Astrocyte (in vitro differentiated cells and primary cell): ENCODE data around the gene F12. TPM values are rescaled to one million over a fixed set of nuclear protein-coding genes. Genes with fewer than 3 reads are reported as not detected.
A peak's percentile ranks its signal among the peaks of the same experiment; 100 is the strongest.

Experiments
- DNase-seq: peaks from one replicate; pipeline ENCODE4 v3.0.0-alpha.2; 2010; ENCODE audit warnings: low read depth
- FAIRE-seq: peaks from 2 replicates; lab custom pipeline; 2011; peaks lifted over from hg19 to GRCh38; lab: Jason Lieb, UNC
- H2AFZ ChIP-seq: 2 replicates; pipeline ENCODE4 v1.6.0; 2012; ENCODE audit warnings: low read depth, low read length, inconsistent platforms
- H3K27ac ChIP-seq: 2 replicates; pipeline ENCODE4 v1.5.1; 2011; ENCODE audit warnings: low read depth, low read length, inconsistent platforms
- H3K27me3 ChIP-seq: 2 replicates; pipeline ENCODE4 v1.6.0; 2011; ENCODE audit warnings: low read length, inconsistent platforms; ENCODE audit not compliant: insufficient read depth
- H3K36me3 ChIP-seq: 2 replicates; pipeline ENCODE4 v1.5.1; 2011; ENCODE audit warnings: low read length, inconsistent platforms; ENCODE audit not compliant: insufficient read depth
- H3K4me1 ChIP-seq: 2 replicates; pipeline ENCODE4 v1.5.1; 2011; ENCODE audit warnings: low read length, inconsistent platforms; ENCODE audit not compliant: insufficient read depth
- H3K4me2 ChIP-seq: 2 replicates; pipeline ENCODE4 v1.6.0; 2012; ENCODE audit warnings: low read length, inconsistent platforms
- H3K4me3 ChIP-seq: 2 replicates; pipeline ENCODE4 v1.5.1; 2011; ENCODE audit warnings: low read depth, mild to moderate bottlenecking, low read length, inconsistent platforms; ENCODE audit not compliant: insufficient read depth
- H3K79me2 ChIP-seq: 2 replicates; pipeline ENCODE4 v1.6.0; 2012; ENCODE audit warnings: mild to moderate bottlenecking, low read length, inconsistent platforms; ENCODE audit not compliant: insufficient read depth
- H3K9ac ChIP-seq: 2 replicates; pipeline ENCODE4 v1.6.0; 2012; ENCODE audit warnings: mild to moderate bottlenecking, low read length, inconsistent platforms
- H3K9me3 ChIP-seq: 2 replicates; pipeline ENCODE4 v1.5.1; 2012; ENCODE audit warnings: low read depth, mild to moderate bottlenecking, low read length, inconsistent platforms; ENCODE audit not compliant: insufficient read depth
- H4K20me1 ChIP-seq: 2 replicates; pipeline ENCODE4 v1.6.0; 2012; ENCODE audit warnings: low read length, inconsistent platforms; ENCODE audit not compliant: insufficient read depth
- H3K27ac Mint-ChIP-seq: one replicate; pipeline ENCODE4 v1.8.0; 2021; ENCODE audit warnings: mild to moderate bottlenecking, mixed read lengths; ENCODE audit not compliant: unreplicated experiment
- H3K27me3 Mint-ChIP-seq: one replicate; pipeline ENCODE4 v1.8.0; 2021; ENCODE audit warnings: low read depth, mixed read lengths; ENCODE audit not compliant: unreplicated experiment
- H3K36me3 Mint-ChIP-seq: one replicate; pipeline ENCODE4 v1.8.0; 2021; ENCODE audit warnings: low read depth, mixed read lengths; ENCODE audit not compliant: unreplicated experiment
- H3K4me1 Mint-ChIP-seq: one replicate; pipeline ENCODE4 v1.8.0; 2021; ENCODE audit warnings: low read depth, mixed read lengths; ENCODE audit not compliant: unreplicated experiment
- H3K4me3 Mint-ChIP-seq: one replicate; pipeline ENCODE4 v1.8.0; 2021; ENCODE audit warnings: mild to moderate bottlenecking, moderate library complexity, mixed read lengths; ENCODE audit not compliant: unreplicated experiment
- H3K9me3 Mint-ChIP-seq: one replicate; pipeline ENCODE4 v1.8.0; 2021; ENCODE audit warnings: mild to moderate bottlenecking, mixed read lengths; ENCODE audit not compliant: unreplicated experiment
- CTCF ChIP-seq: IDR thresholded peaks from 2 replicates; pipeline ENCODE4 v1.5.1; 2011; ENCODE audit warnings: low read depth, mild to moderate bottlenecking, inconsistent platforms, low read length, moderate library complexity; ENCODE audit not compliant: insufficient read depth
- EZH2 ChIP-seq: IDR thresholded peaks from 2 replicates; pipeline ENCODE4 v1.6.1; 2012; ENCODE audit warnings: mild to moderate bottlenecking, low read length, inconsistent platforms; ENCODE audit not compliant: insufficient read depth
- total RNA-seq: library from RNA; stranded (reverse); gene quantifications from 2 replicates; pipeline ENCODE4 v1.2.1, GENCODE V29; 2021

F12 gene
- total RNA-seq, 1 donor from 2014 or later, result 3.0 TPM

- H3K4me1 ChIP-seq, result peaks cover 6% of the 10 kb centered on the region
- no peaks in the 10 kb centered on the region for H3K36me3 ChIP-seq
- peaks cover 12% of the 10 kb centered on the region for H3K27me3 ChIP-seq
- peaks cover 8% of the 10 kb centered on the region for H3K4me1 Mint-ChIP-seq
- H3K27ac ChIP-seq, result no peak overlapping the region
- H3K27me3 Mint-ChIP-seq, result peaks cover 42% of the 10 kb centered on the region
- H3K27ac Mint-ChIP-seq, result no peak overlapping the region
- H4K20me1 ChIP-seq, result no peaks in the 10 kb centered on the region
- no peaks in the 10 kb centered on the region for H3K9me3 Mint-ChIP-seq
- H3K9ac ChIP-seq, result no peak overlapping the region
- TF ChIP-seq CTCF, result no peak
- TF ChIP-seq EZH2, result no peak
- H3K9me3 ChIP-seq, result no peaks in the 10 kb centered on the region
- H3K4me3 ChIP-seq, result no peak overlapping the region
- H3K4me2 ChIP-seq, result no peak overlapping the region
- no peaks in the 10 kb centered on the region for H3K79me2 ChIP-seq
- H2AFZ ChIP-seq, result no peak overlapping the region
- FAIRE-seq (no peak), DNase-seq (no peak)
- H3K36me3 Mint-ChIP-seq, result no peaks in the 10 kb centered on the region
- H3K4me3 Mint-ChIP-seq, result no peak overlapping the region
Measured at GRCh38 chr5:177383181-177383580, 26.2 kb downstream of the F12 start.

- Histone ChIP-seq H3K9ac (no peak overlapping the region), H3K27ac (no peak overlapping the region), H3K4me2 (no peak overlapping the region), H3K4me3 (no peak overlapping the region), H2AFZ (no peak overlapping the region), H3K27me3 (peaks cover 12% of the 10 kb centered on the region), H3K36me3 (no peaks in the 10 kb centered on the region), H3K79me2 (no peaks in the 10 kb centered on the region), H4K20me1 (no peaks in the 10 kb centered on the region), H3K9me3 (no peaks in the 10 kb centered on the region), H3K4me1 (peaks cover 6% of the 10 kb centered on the region)
- DNase-seq, result no peak
- no peaks in the 10 kb centered on the region for H3K9me3 Mint-ChIP-seq
- no peaks in the 10 kb centered on the region for H3K36me3 Mint-ChIP-seq
- no peak overlapping the region for H3K4me3 Mint-ChIP-seq
- no peak for FAIRE-seq
- no peak overlapping the region for H3K27ac Mint-ChIP-seq
- H3K27me3 Mint-ChIP-seq, result peaks cover 40% of the 10 kb centered on the region
- TF ChIP-seq CTCF, result peak; percentile 10
- no peak for TF ChIP-seq EZH2
- H3K4me1 Mint-ChIP-seq, result peaks cover 8% of the 10 kb centered on the region
Measured at GRCh38 chr5:177382423-177383029, 26.8 kb downstream of the F12 start.

GRCh38 chr5:177380805-177381126, 28.6 kb downstream of the F12 start:
- no peaks in the 10 kb centered on the region for H3K9me3 Mint-ChIP-seq
- peaks cover 12% of the 10 kb centered on the region for H3K27me3 ChIP-seq
- FAIRE-seq (no peak), DNase-seq (no peak)
- H3K4me1 Mint-ChIP-seq, result peaks cover 8% of the 10 kb centered on the region
- H2AFZ ChIP-seq, result no peak overlapping the region
- H3K79me2 ChIP-seq, result no peaks in the 10 kb centered on the region
- no peaks in the 10 kb centered on the region for H3K36me3 ChIP-seq
- H3K9me3 ChIP-seq, result no peaks in the 10 kb centered on the region
- H3K4me3 ChIP-seq, result no peak overlapping the region
- no peak overlapping the region for H3K27ac ChIP-seq
- peaks cover 6% of the 10 kb centered on the region for H3K4me1 ChIP-seq
- no peak overlapping the region for H3K4me3 Mint-ChIP-seq
- H3K27ac Mint-ChIP-seq, result no peak overlapping the region
- no peak overlapping the region for H3K4me2 ChIP-seq
- peaks cover 36% of the 10 kb centered on the region for H3K27me3 Mint-ChIP-seq
- TF ChIP-seq CTCF, result no peak
- TF ChIP-seq EZH2, result no peak
- no peaks in the 10 kb centered on the region for H3K36me3 Mint-ChIP-seq
- no peaks in the 10 kb centered on the region for H4K20me1 ChIP-seq
- H3K9ac ChIP-seq, result no peak overlapping the region
